ENCODE measurements around the gene FHIT. TPM values are rescaled to one million over a fixed set of nuclear protein-coding genes. Genes with fewer than 3 reads are reported as not detected.

FHIT gene
- total and polyA plus RNA-seq, 2 donors from 2014 or later: 20.2 to 61.2 TPM

- TF ChIP-seq, protein P1, sequence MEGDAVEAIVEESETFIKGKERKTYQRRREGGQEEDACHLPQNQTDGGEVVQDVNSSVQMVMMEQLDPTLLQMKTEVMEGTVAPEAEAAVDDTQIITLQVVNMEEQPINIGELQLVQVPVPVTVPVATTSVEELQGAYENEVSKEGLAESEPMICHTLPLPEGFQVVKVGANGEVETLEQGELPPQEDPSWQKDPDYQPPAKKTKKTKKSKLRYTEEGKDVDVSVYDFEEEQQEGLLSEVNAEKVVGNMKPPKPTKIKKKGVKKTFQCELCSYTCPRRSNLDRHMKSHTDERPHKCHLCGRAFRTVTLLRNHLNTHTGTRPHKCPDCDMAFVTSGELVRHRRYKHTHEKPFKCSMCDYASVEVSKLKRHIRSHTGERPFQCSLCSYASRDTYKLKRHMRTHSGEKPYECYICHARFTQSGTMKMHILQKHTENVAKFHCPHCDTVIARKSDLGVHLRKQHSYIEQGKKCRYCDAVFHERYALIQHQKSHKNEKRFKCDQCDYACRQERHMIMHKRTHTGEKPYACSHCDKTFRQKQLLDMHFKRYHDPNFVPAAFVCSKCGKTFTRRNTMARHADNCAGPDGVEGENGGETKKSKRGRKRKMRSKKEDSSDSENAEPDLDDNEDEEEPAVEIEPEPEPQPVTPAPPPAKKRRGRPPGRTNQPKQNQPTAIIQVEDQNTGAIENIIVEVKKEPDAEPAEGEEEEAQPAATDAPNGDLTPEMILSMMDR (IDR thresholded peaks at IDR 0.05; ENCODE audit: borderline replicate concordance, extremely low read depth, insufficient read depth): no peak
- intact Hi-C loops (cut with DNase I): no loop called here
- Histone ChIP-seq H3K9me3 (ENCODE audit: control insufficient read depth in 2 of 3, insufficient read depth in 1 of 3, low read length in 3 of 3) (no peaks in the 10 kb centered on the region), H3K9ac (ENCODE audit: low read length in 3 of 3) (no peak overlapping the region), H3K4me1 (ENCODE audit: control insufficient read depth in 2 of 3, insufficient read depth in 2 of 3, low read depth in 1 of 3, low read length in 3 of 3) (no peaks in the 10 kb centered on the region), H3K27me3 (ENCODE audit: control insufficient read depth, insufficient read depth, low read length) (no peaks in the 10 kb centered on the region), H3K27ac (ENCODE audit: low read depth in 2 of 2, low read length in 2 of 2) (no peak overlapping the region), H3K4me3 (ENCODE audit: low read length in 3 of 3) (no peak overlapping the region), H3K36me3 (ENCODE audit: control insufficient read depth in 2 of 3, insufficient read depth in 3 of 3, low read length in 3 of 3) (no peaks in the 10 kb centered on the region)
- no peak for DNase-seq
- no peak for FAIRE-seq
Observed at GRCh38 chr3:60730371-60730770, 520.9 kb downstream of the FHIT start.

- intact Hi-C loops (cut with DNase I): no loop called here
- H3K27me3 ChIP-seq (ENCODE audit: control insufficient read depth, insufficient read depth, low read length): no peaks in the 10 kb centered on the region
- no peaks in the 10 kb centered on the region for H3K4me1 ChIP-seq (ENCODE audit: control insufficient read depth in 2 of 3, insufficient read depth in 2 of 3, low read depth in 1 of 3, low read length in 3 of 3)
- FAIRE-seq (no peak), DNase-seq (no peak)
- TF ChIP-seq, protein P1 (IDR thresholded peaks at IDR 0.05; ENCODE audit: borderline replicate concordance, extremely low read depth, insufficient read depth): no peak
- H3K27ac ChIP-seq (ENCODE audit: low read depth in 2 of 2, low read length in 2 of 2): no peak overlapping the region
- no peak overlapping the region for H3K4me3 ChIP-seq (ENCODE audit: low read length in 3 of 3)
- H3K9me3 ChIP-seq (ENCODE audit: control insufficient read depth in 2 of 3, insufficient read depth in 1 of 3, low read length in 3 of 3): no peaks in the 10 kb centered on the region
- H3K9ac ChIP-seq (ENCODE audit: low read length in 3 of 3): no peak overlapping the region
- H3K36me3 ChIP-seq (ENCODE audit: control insufficient read depth in 2 of 3, insufficient read depth in 3 of 3, low read length in 3 of 3): no peaks in the 10 kb centered on the region
Observed at GRCh38 chr3:60729056-60729455, 522.2 kb downstream of the FHIT start.

- DNase-seq (no peak), FAIRE-seq (no peak)
- no peaks in the 10 kb centered on the region for H3K36me3 ChIP-seq (ENCODE audit: control insufficient read depth in 2 of 3, insufficient read depth in 3 of 3, low read length in 3 of 3)
- H3K27me3 ChIP-seq (ENCODE audit: control insufficient read depth, insufficient read depth, low read length): no peaks in the 10 kb centered on the region
- no peak overlapping the region for H3K27ac ChIP-seq (ENCODE audit: low read depth in 2 of 2, low read length in 2 of 2)
- no peak overlapping the region for H3K4me3 ChIP-seq (ENCODE audit: low read length in 3 of 3)
- TF ChIP-seq, protein P1 (IDR thresholded peaks at IDR 0.05; ENCODE audit: borderline replicate concordance, extremely low read depth, insufficient read depth): no peak
- H3K4me1 ChIP-seq (ENCODE audit: control insufficient read depth in 2 of 3, insufficient read depth in 2 of 3, low read depth in 1 of 3, low read length in 3 of 3): no peaks in the 10 kb centered on the region
- H3K9ac ChIP-seq (ENCODE audit: low read length in 3 of 3): no peak overlapping the region
- H3K9me3 ChIP-seq (ENCODE audit: control insufficient read depth in 2 of 3, insufficient read depth in 1 of 3, low read length in 3 of 3): no peaks in the 10 kb centered on the region
- intact Hi-C loops (cut with DNase I): no loop called here
Observed at GRCh38 chr3:60728006-60728405, 523.2 kb downstream of the FHIT start.

- Histone ChIP-seq H3K27ac (ENCODE audit: low read depth in 2 of 2, low read length in 2 of 2) (no peak overlapping the region), H3K9ac (ENCODE audit: low read length in 3 of 3) (no peak overlapping the region), H3K4me3 (ENCODE audit: low read length in 3 of 3) (no peak overlapping the region), H3K9me3 (ENCODE audit: control insufficient read depth in 2 of 3, insufficient read depth in 1 of 3, low read length in 3 of 3) (no peaks in the 10 kb centered on the region), H3K27me3 (ENCODE audit: control insufficient read depth, insufficient read depth, low read length) (no peaks in the 10 kb centered on the region), H3K36me3 (ENCODE audit: control insufficient read depth in 2 of 3, insufficient read depth in 3 of 3, low read length in 3 of 3) (no peaks in the 10 kb centered on the region), H3K4me1 (ENCODE audit: control insufficient read depth in 2 of 3, insufficient read depth in 2 of 3, low read depth in 1 of 3, low read length in 3 of 3) (no peaks in the 10 kb centered on the region)
- TF ChIP-seq, protein P1 (IDR thresholded peaks at IDR 0.05; ENCODE audit: borderline replicate concordance, extremely low read depth, insufficient read depth): no peak
- no peak for DNase-seq
- FAIRE-seq: no peak
- intact Hi-C loops (cut with DNase I): no loop called here
Observed at GRCh38 chr3:60720736-60721135, 530.5 kb downstream of the FHIT start.

All from kidney (tissue), 14 donors.